GM23248 (cell line): Measurements from ENCODE around the gene NDUFV3. TPM values are rescaled to one million over a fixed set of nuclear protein-coding genes. Genes with fewer than 3 reads are reported as not detected.
"Not testable (repeated sequence)": the region's sequence is repeated elsewhere in the genome, so short reads cannot be mapped to it uniquely, and the experiment has no call there.

Experiments used
- DNase-seq: peaks from one replicate; pipeline ENCODE4 v3.0.0-alpha.2; 2015
- H2AFZ ChIP-seq: fragments of 200-600 bp; sonication (generic); 2 replicates; pipeline ENCODE4 v1.6.1; 2016; ENCODE audit warnings: antibody characterized with exemption
- H3F3A ChIP-seq: fragments of 200-600 bp; sonication (generic); 2 replicates; pipeline ENCODE4 v1.6.1; 2016; ENCODE audit warnings: mild to moderate bottlenecking, antibody characterized with exemption, mixed run types; ENCODE audit not compliant: insufficient read depth
- H3K27ac ChIP-seq: fragments of 200-600 bp; sonication (generic); 2 replicates; pipeline ENCODE4 v1.5.1; 2016; ENCODE audit warnings: mild to moderate bottlenecking
- H3K27me3 ChIP-seq: fragments of 200-600 bp; sonication (generic); replicated peaks from 2 replicates; pipeline ENCODE4 v1.6.1; 2016; ENCODE audit warnings: mild to moderate bottlenecking; ENCODE audit not compliant: insufficient read depth
- H3K36me3 ChIP-seq: fragments of 200-600 bp; sonication (generic); 2 replicates; pipeline ENCODE4 v1.6.1; 2016; ENCODE audit warnings: low read depth, mild to moderate bottlenecking
- H3K4me1 ChIP-seq: fragments of 200-600 bp; sonication (generic); 2 replicates; pipeline ENCODE4 v1.6.1; 2016; ENCODE audit warnings: mild to moderate bottlenecking; ENCODE audit not compliant: insufficient read depth
- H3K4me2 ChIP-seq: fragments of 200-600 bp; sonication (generic); one replicate; pipeline ENCODE4 v1.6.1; 2016; ENCODE audit warnings: mild to moderate bottlenecking; ENCODE audit not compliant: unreplicated experiment
- H3K4me3 ChIP-seq: fragments of 200-600 bp; sonication (generic); 2 replicates; pipeline ENCODE4 v1.5.1; 2016; ENCODE audit warnings: mild to moderate bottlenecking
- H3K79me2 ChIP-seq: fragments of 200-600 bp; sonication (generic); 2 replicates; pipeline ENCODE4 v1.6.1; 2016; ENCODE audit warnings: mild to moderate bottlenecking; ENCODE audit not compliant: insufficient read depth
- H3K9ac ChIP-seq: fragments of 200-600 bp; sonication (generic); 2 replicates; pipeline ENCODE4 v1.6.1; 2016; ENCODE audit warnings: mild to moderate bottlenecking
- H3K9me2 ChIP-seq: fragments of 200-600 bp; sonication (generic); 2 replicates; pipeline ENCODE4 v1.6.1; 2016; ENCODE audit warnings: mixed run types, mild to moderate bottlenecking, moderate library complexity; ENCODE audit not compliant: insufficient read depth
- H3K9me3 ChIP-seq: fragments of 200-600 bp; sonication (generic); one replicate; pipeline ENCODE4 v1.6.1; 2017; ENCODE audit warnings: low read depth
- H4K20me1 ChIP-seq: fragments of 200-600 bp; sonication (generic); 2 replicates; pipeline ENCODE4 v1.6.0; 2016; ENCODE audit not compliant: insufficient read depth
- EZH2 ChIP-seq: fragments of 200-600 bp; sonication (generic); IDR thresholded peaks from 2 replicates; pipeline ENCODE4 v1.6.1; 2018; ENCODE audit warnings: antibody characterized with exemption, mild to moderate bottlenecking; ENCODE audit not compliant: insufficient read depth, poor library complexity, severe bottlenecking
- EZH2phosphoT487 ChIP-seq: fragments of 200-600 bp; sonication (generic); IDR thresholded peaks from 2 replicates; pipeline ENCODE4 v1.6.1; 2018; ENCODE audit warnings: antibody characterized with exemption, moderate library complexity, mild to moderate bottlenecking, low read depth; ENCODE audit not compliant: insufficient read depth
- WGBS, 2 experiments: methylation state at CpG; one replicate each; pipeline ENCODE4 v1.1.6; 2015 to 2017; ENCODE audit warnings: low lambda C conversion rate in 2 of 2, low coverage in 1 of 2; ENCODE audit errors: missing lambda C conversion rate in 2 of 2; 5-methylcytosine and 5-hydroxymethylcytosine counted together
- in situ Hi-C: fragments of 300-500 bp; cut with MboI; formaldehyde crosslinking; loops from 2 replicates; pipeline ENCODE4 v1.15.0; 2020
- polyA plus RNA-seq: library from polyadenylated mRNA; unstranded; fragments of >200 nt; fragmentation: Nextera tagmentation; extraction: Ambion mirVana; gene quantifications from 2 replicates; pipeline ENCODE4 v1.2.1, GENCODE V29; 2016
- total RNA-seq: library from RNA; depleted of rRNA; stranded (reverse); fragments of >200 nt; shearing (Covaris generic); gene quantifications from 2 replicates; pipeline ENCODE4 v1.2.3, GENCODE V29; 2014

Gene NDUFV3
- total and polyA plus RNA-seq, 2 experiments from 2014 or later = 46.8 to 56.8 TPM

DNA sequence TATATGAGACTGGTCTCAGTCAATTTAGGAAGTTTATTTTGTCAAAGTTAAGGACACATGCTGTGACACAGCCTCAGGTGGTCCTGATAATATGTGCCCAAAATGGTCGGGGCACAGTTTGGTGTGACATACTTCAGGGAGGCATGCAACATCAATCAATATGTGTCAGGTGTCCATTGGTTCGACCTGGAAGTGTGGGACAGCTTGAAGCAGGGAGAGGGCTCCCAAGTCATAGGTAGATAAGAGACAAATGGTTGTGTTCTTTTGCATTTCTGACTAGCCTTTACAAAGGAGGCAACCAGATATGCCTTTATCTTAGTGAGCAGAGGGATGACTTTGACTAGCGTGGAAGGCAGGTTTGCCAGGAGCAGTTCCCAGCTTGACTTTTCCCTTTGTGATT is 36.9 kb downstream of the NDUFV3 start:
- Histone ChIP-seq H3K36me3 (no peaks in the 10 kb centered on the region), H3F3A (no peaks in the 10 kb centered on the region), H2AFZ (no peak overlapping the region), H3K9me2 (no peaks in the 10 kb centered on the region), H3K27ac (no peak overlapping the region), H3K4me3 (no peak overlapping the region), H3K4me2 (no peak overlapping the region), H3K9me3 (no peaks in the 10 kb centered on the region), H3K79me2 (no peaks in the 10 kb centered on the region), H3K4me1 (no peaks in the 10 kb centered on the region), H3K9ac (no peak overlapping the region), H4K20me1 (no peaks in the 10 kb centered on the region), H3K27me3 (no peaks in the 10 kb centered on the region)
- no peak for DNase-seq
- in situ Hi-C loops = no loop called here
- WGBS, 2 experiments = 43 to 46% methylated on average over 3 of the region's 3 CpGs
- no peak for TF ChIP-seq EZH2phosphoT487
- no peak for TF ChIP-seq EZH2

DNA sequence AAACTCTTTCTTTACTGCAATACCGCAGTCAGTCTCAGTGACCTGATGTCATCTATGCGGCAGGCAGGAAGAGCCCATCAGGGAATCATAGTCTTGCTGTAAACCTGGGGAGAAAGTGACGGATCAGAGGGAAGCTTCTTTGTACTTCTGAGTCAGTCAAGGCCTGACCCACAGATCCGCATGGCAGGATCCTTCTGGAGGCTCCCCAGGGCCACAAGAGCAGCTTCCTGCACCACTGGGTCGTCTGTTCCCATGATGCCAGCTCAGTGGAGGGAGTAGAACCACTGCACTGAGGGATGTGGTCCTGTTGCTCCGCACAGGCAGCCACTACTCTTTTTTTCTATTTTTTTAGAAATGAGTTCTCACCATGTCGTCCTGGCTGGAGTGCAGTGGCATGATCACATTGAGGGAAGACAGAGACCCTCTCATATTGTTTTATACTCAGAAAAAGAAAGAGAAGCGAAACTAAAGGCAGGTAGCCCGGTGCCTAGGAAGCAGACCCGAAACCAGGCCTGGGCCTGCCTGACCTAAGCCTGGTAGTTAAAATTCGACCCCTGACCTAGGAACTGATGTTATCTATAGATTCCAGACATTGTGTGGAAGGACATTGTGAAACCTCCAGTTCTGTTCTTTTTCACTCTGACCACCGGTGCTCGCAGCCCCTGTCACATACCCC is 38.6 kb downstream of the NDUFV3 start:
- no peaks in the 10 kb centered on the region for H3F3A ChIP-seq
- H3K4me3 ChIP-seq = no peak overlapping the region
- no peak overlapping the region for H3K27ac ChIP-seq
- no peaks in the 10 kb centered on the region for H3K4me1 ChIP-seq
- no peak overlapping the region for H3K9ac ChIP-seq
- H3K79me2 ChIP-seq = no peaks in the 10 kb centered on the region
- WGBS, 2 experiments = 82 to 86% methylated on average over 13 of the region's 13 CpGs
- H3K9me2 ChIP-seq = no peaks in the 10 kb centered on the region
- H3K36me3 ChIP-seq = no peaks in the 10 kb centered on the region
- no peaks in the 10 kb centered on the region for H3K27me3 ChIP-seq
- DNase-seq = no peak
- no peaks in the 10 kb centered on the region for H4K20me1 ChIP-seq
- no peak overlapping the region for H3K4me2 ChIP-seq
- in situ Hi-C loops = no loop called here
- no peaks in the 10 kb centered on the region for H3K9me3 ChIP-seq
- H2AFZ ChIP-seq = no peak overlapping the region
- TF ChIP-seq EZH2phosphoT487 (no peak), EZH2 (no peak)

- H3K79me2 ChIP-seq, H3K9me2 ChIP-seq, H3K36me3 ChIP-seq, H3K4me3 ChIP-seq, H3K4me2 ChIP-seq, H3K27ac ChIP-seq, H3K9ac ChIP-seq, H3K9me3 ChIP-seq, H3K27me3 ChIP-seq, H3F3A ChIP-seq, H2AFZ ChIP-seq, DNase-seq, H4K20me1 ChIP-seq, H3K4me1 ChIP-seq, in situ Hi-C loops: not testable (repeated sequence)
- WGBS, 2 experiments = 95% methylated on average over 15 to 16 of the region's 16 CpGs
These were observed 39.4 kb downstream of the NDUFV3 start for GRCh38 chr21:42932378-42933136.

GRCh38 chr21:42933137-42933970 is 40.2 kb downstream of the NDUFV3 start:
- H3K27me3 ChIP-seq, H4K20me1 ChIP-seq, H3K4me2 ChIP-seq, H3K9ac ChIP-seq, H3K36me3 ChIP-seq, H3F3A ChIP-seq, DNase-seq, H3K4me1 ChIP-seq, H3K4me3 ChIP-seq, H3K9me3 ChIP-seq, in situ Hi-C loops, H3K79me2 ChIP-seq, H2AFZ ChIP-seq, H3K9me2 ChIP-seq, H3K27ac ChIP-seq: not testable (repeated sequence)
- 90 to 95% methylated on average over 8 of the region's 9 CpGs for WGBS, 2 experiments

DNA sequence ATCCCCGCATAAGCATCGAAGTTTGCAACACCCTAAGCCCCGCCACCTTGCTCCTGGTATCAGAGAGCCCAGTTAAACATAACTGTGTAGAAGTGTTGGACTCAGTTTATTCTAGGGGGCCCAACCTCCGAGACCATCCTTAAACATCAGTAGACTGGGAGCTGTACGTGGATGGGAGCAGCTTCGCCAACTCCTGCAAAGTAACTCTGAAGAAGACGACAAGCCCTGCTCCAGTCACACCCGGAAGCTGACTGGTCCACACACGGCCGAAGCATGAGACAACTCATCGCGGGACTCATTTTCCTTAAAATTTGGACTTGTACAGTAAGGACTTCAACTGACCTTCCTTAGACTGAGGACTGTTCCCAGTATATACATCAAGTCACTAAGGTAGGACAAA is 40.9 kb downstream of the NDUFV3 start:
- H3K27me3 ChIP-seq, H3K4me3 ChIP-seq, in situ Hi-C loops, H3K27ac ChIP-seq, H3F3A ChIP-seq, H3K79me2 ChIP-seq, H3K4me1 ChIP-seq, DNase-seq, H2AFZ ChIP-seq, H3K4me2 ChIP-seq, H4K20me1 ChIP-seq, H3K9me3 ChIP-seq, H3K9me2 ChIP-seq, H3K9ac ChIP-seq, H3K36me3 ChIP-seq: not testable (repeated sequence)
- WGBS, 2 experiments = 90 to 94% methylated on average over 12 of the region's 12 CpGs

GRCh38 chr21:42936360-42936759 is 43.3 kb downstream of the NDUFV3 start:
- DNase-seq = peak; percentile 6
- H3K4me2 ChIP-seq, H3K9ac ChIP-seq, H3F3A ChIP-seq, H3K9me2 ChIP-seq, H3K36me3 ChIP-seq, H3K4me1 ChIP-seq, H3K4me3 ChIP-seq, H3K27ac ChIP-seq, H3K79me2 ChIP-seq, H2AFZ ChIP-seq, H4K20me1 ChIP-seq, H3K27me3 ChIP-seq, H3K9me3 ChIP-seq, in situ Hi-C loops: not testable (repeated sequence)
- 94 to 98% methylated on average over 5 of the region's 5 CpGs for WGBS, 2 experiments
